Glomerular endothelial cell (primary cell): ENCODE results near the gene C11orf24. TPM values are rescaled to one million over a fixed set of nuclear protein-coding genes. Genes with fewer than 3 reads are reported as not detected.
"Not testable (repeated sequence)": the region's sequence is repeated elsewhere in the genome, so short reads cannot be mapped to it uniquely, and the experiment has no call there.

Experiments used
- DNase-seq: peaks from one replicate; pipeline ENCODE4 v3.0.0-alpha.2; 2011; ENCODE audit warnings: low read depth, low spot score; ENCODE audit errors: extremely low read depth
- total RNA-seq: library from RNA; depleted of rRNA; stranded (reverse); fragments of >200 nt; gene quantifications from 2 replicates; pipeline ENCODE4 v1.2.3, GENCODE V29; 2015

C11orf24 gene
- total RNA-seq, 1 donor from 2014 or later: 34.8 TPM

DNA sequence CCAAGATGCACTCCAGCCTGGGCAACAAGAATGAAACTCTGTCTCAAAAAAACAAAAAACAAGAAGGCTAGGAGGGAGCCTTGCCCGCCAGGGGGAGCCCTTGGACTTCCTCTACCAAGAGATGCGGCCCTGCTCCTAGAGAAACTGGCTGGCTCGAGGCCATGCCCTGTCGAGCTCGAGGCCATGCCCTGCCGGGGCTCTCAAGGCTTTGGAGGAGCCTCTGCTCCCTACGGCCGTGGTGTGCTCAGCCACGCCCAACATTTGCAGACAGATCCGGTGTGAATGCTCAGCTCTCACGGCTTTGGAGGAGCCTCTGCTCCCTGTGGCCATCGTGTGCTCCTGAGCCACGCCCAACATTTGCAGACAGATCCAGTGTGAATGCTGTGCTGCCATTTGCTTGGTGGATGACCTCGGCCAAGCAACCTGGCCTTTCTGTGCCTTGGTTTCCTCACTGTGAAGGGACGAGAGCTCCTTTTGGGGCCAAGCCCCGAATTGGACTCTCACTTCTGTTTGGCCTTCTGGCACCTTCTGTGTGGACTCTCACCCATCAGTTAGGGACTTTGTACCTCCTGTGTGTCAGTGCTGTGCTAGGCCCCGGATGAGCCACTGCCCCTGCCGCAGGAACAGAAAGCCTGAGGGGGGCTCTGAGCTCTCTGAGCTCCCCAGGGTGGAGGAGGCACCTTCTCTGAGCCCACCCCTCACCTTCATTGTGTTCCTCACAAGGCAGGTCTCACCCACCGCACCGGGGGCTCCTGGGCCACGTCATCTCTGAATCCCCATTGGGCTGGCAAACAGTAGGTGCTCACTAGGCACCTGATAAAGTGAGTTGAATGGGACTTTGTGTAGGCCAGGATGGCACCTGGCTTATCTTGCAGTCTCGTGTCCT, 14.1 kb downstream of the C11orf24 start:
- DNase-seq: peak; percentile 68

DNA sequence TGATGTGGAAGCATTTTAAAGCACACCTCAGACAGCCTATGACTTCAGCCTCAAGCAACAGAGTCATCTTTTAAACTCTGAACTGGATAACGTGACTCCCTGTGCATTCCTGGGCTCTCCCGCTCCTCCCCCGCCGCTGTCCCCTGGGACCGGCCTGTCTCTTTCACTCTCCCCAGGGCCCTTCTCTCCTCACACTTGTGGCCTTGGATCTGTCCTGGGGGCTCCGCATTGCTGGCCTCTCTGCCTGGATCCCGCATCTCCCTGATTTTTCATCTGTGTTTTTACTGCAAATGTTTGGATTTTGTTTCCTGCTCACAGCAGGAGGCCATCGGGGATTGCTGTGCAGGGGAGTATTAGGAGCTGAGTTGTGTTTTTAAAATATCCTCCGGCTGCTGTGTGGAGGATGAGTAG, 15.4 kb downstream of the C11orf24 start:
- no peak for DNase-seq

- no peak for DNase-seq
Observed at GRCh38 chr11:68255526-68255925, 16.2 kb downstream of the C11orf24 start.

GRCh38 chr11:68254421-68254820, 17.4 kb downstream of the C11orf24 start:
- no peak for DNase-seq

DNA sequence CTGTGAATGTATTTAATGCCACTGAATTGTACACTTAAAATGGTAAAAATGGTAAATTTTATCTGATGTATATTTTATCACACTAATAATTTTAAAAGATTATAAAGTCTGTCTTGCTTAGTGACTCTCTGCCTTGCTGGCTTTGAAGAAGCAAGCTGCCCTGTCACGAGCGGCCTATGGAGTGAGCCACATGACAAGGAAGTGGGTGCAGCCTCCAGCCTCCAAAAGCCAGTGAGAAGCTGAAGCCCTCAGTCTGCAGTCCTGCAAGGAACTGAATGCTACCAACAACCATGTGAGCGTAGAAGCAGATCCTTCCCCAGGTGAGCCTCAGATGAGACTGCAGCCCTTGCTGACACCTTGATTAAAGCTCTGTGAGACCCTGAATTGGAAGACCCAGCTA, 20.0 kb downstream of the C11orf24 start:
- DNase-seq: no peak

GRCh38 chr11:68244912-68245311, 26.9 kb downstream of the C11orf24 start:
- not testable (repeated sequence) for DNase-seq

- DNase-seq: not testable (repeated sequence)
Observed at GRCh38 chr11:68243847-68244246, 27.9 kb downstream of the C11orf24 start.

GRCh38 chr11:68242616-68243015, 29.2 kb downstream of the C11orf24 start:
- no peak for DNase-seq

- no peak for DNase-seq
Observed at GRCh38 chr11:68231621-68232020, 40.2 kb downstream of the C11orf24 start.

GRCh38 chr11:68229601-68230000, 42.2 kb downstream of the C11orf24 start:
- DNase-seq: no peak

DNA sequence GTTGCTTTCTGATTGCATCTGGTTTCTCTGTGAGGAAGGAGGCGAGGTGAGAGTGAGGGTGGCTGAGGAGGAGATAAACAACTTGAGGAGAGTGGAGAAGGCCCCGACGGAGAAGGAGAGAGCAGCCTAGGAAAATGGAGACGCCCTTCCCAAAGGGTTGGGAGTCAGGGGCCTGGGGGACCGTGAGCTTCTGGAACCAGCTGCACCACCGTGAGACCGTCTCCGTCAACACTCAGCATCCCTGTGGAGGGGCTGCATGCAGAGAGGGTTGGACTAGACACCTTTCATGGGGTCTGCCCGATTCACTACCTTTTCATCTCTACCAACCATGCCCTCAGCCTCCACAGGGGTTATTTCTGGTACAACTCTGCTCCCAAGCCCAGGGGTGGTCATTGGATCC, 45.4 kb downstream of the C11orf24 start:
- DNase-seq: no peak

DNA sequence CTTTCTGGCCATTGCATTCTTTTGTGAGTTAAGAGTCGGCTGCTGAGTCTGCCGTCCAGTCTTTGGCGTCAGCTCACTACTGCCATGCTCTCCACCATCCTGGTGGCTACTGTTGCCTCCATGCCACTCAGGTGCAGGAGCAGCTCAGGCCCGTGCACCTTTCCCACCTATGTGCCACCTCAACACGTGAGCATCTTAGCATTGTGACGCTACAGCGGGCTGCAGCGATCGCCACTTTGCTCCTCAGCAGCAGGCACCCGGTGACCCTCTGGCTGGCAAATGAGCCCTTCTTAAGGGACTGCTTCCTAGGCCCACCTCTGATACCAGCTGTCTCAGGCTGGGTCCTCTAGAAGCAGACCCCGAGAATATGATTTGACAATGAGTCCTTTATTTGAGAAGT, 47.2 kb downstream of the C11orf24 start:
- DNase-seq: no peak

GRCh38 chr11:68223275-68223674, 48.5 kb downstream of the C11orf24 start:
- no peak for DNase-seq

GRCh38 chr11:68221406-68221805, 50.4 kb downstream of the C11orf24 start:
- DNase-seq: no peak

GRCh38 chr11:68216171-68216938, 55.4 kb downstream of the C11orf24 start:
- no peak for DNase-seq

DNA sequence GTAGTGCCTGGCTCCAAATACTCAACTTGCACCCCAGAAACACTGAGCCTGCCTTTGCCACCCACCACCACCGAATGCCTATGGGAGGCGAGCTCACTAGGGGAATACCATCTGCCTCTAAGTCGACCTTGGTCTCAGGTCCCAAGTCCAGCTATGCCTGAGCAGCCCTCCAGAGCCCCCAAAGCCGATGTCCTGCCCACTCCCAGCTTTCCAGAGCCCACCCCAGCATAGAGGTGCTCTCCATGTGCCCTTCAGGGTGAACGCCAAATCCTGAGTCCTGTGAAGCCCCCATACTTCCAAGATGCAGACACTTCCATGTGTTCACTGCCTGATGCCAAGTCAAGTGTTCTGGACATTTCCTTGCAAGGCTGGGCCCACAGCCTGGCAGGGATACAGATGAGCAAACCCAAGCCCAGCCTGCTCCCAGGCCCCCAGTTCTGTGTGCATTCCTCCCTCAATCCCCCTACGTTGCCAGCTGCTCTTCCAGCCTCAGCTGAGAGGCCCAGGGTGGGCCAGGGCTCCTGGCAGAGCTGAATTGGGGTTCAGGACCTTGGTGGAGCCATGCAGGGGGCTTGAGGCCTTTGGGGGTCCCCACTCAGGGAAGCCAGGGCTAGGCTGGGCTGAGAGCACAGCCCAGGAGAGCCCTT, 56.1 kb downstream of the C11orf24 start:
- DNase-seq: no peak

GRCh38 chr11:68215087-68215445, 56.7 kb downstream of the C11orf24 start:
- DNase-seq: no peak

GRCh38 chr11:68214173-68215086, 57.3 kb downstream of the C11orf24 start:
- no peak for DNase-seq

GRCh38 chr11:68213555-68214172, 58.1 kb downstream of the C11orf24 start:
- DNase-seq: no peak

DNA sequence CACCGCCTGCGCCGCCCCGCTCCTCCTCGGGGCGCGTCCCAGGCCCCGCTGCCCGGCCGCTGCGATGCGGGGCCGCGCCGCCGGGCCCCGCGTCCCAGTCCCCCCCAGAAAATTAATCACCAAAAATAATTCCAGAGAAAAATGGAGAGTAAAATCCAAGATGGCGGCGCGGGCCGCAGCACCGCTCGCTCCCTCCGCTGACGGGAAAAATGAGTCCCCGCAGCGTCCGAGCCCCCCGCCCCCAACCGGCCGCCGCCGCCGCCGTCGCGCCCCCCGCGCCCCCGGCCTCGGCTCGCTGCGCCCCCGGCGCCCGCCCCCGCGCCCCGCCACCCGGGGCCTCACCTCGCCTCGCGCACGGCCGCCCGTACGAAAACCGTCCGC, 58.6 kb downstream of the C11orf24 start, which contains the start of gene KMT5B:
Gene KMT5B (minus strand): TSS at position 162 of the 381 bp plus-strand sequence. CDS start 23,220 bp downstream, outside the sequence.
- DNase-seq: no peak
